NOMO-1 (cell line): ENCODE results near the gene B3GNT7.
A peak's percentile ranks its signal among the peaks of the same experiment; 100 is the strongest.
"Not testable (repeated sequence)": the region's sequence is repeated elsewhere in the genome, so short reads cannot be mapped to it uniquely, and the experiment has no call there.

ENCODE experiments used
- DNase-seq, 2 experiments: peaks; one replicate each; lab custom pipeline; 2025; ENCODE audit not compliant: unreplicated experiment in 2 of 2; lab: John Stamatoyannopoulos, UW

B3GNT7 gene

DNA sequence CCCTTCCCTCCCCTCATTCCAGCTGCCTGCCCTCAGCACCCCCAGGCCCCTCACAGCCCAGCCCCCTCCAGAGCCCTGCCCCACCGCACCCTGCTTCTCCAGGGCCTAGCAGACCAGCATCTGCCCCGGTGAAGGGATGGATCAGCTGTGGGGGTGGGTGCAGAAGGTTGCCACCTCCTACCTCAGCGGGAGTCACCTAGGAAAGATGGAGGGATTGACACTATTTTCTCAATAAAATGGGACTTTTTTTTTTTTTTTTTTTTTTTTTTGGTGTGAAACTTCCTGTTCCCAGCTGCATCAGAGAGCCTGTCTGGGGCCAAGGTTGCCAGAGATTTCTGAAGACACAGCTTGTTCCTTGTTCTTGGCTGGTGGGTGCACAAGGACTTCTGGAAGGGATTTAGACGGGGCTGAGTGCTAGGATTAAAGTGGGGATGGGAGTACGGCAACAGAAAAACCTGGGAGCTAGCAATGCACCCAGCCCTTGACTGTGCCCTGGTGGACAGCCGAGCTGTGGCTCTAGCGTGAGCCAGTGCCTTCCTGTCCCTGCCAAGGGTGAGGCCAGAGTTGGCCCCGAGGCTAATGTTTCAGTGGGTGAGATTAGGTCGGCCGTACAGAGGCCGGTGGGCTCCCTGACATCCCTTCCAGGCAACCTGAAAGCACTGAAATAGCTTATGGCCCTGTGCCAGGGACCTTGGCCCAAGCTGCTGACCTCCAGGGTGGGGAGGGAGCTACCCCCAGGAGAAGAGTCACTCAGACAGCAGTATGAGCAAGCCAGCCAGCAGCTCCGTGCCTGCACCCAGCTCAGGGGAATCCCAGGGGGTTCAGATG lies 4.6 kb downstream of the B3GNT7 start:
- DNase-seq: peak in 1 of 2 experiments; percentile 36

DNA sequence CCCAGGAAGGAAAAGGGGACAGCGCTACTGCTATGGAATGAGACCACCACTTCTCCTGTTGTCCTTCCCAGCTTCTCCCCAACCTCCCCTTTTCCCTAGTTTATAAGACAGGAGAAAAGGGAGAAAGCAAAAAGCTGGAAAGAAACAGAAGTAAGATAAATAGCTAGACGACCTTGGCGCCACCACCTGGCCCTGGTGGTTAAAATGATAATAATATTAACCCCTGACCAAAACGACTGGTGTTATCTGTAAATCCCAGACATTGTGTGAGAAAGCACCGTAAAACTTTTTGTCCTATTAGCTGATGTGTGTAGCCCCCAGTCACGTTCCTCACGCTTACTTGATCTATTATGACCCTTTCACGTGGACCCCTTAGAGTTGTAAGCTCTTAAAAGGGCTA lies 5.2 kb downstream of the B3GNT7 start:
- DNase-seq: not testable (repeated sequence)

- not testable (repeated sequence) for DNase-seq
Measured at GRCh38 chr2:231401101-231401500, 5.6 kb downstream of the B3GNT7 start.

DNA sequence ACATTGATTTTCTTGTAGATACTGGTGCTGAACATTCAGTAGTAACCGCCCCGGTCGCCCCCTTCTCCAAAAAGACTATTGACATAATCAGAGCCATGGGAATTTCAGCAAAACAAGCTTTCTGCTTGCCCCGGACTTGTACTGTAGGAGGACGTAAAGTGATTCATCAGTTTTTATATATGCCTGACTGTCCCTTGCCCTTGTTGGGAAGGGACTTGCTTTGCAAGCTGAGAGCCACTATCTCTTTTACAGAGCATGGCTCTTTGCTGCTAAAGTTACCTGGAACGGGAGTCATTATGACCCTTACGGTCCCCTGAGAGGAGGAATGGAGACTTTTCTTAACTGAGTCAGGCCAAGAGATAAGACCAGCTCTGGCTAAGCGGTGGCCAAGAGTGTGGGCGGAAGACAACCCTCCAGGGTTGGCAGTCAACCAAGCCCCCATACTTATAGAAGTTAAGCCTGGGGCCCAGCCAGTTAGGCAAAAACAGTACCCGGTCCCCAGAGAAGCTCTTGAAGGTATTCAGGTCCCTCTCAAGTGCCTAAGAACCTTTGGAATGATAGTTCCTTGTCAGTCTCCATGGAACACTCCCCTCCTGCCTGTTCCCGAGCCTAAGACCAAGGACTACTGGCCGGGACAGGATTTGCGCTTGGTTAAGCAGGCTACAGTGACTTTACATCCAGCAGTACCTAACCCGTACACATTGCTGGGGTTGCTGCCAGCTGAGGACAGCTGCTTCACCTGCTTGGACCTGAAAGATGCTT lies 8.1 kb downstream of the B3GNT7 start:
- DNase-seq: not testable (repeated sequence)

DNA sequence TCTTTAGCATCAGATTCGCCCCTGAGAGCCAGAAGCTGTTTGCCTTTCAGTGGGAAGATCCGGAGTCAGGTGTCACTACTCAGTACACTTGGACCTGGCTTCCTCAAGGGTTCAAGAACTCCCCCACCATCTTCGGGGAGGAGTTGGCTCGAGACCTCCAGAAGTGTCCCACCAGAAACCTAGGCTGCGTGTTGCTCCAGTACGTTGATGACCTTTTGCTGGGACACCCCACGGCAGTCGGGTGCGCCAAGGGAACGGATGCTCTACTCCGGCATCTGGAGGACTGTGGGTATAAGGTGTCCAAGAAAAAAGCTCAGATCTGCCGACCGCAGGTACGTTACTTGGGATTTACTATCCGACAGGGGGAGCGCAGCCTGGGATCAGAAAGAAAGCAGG lies 8.7 kb downstream of the B3GNT7 start:
- not testable (repeated sequence) for DNase-seq

DNA sequence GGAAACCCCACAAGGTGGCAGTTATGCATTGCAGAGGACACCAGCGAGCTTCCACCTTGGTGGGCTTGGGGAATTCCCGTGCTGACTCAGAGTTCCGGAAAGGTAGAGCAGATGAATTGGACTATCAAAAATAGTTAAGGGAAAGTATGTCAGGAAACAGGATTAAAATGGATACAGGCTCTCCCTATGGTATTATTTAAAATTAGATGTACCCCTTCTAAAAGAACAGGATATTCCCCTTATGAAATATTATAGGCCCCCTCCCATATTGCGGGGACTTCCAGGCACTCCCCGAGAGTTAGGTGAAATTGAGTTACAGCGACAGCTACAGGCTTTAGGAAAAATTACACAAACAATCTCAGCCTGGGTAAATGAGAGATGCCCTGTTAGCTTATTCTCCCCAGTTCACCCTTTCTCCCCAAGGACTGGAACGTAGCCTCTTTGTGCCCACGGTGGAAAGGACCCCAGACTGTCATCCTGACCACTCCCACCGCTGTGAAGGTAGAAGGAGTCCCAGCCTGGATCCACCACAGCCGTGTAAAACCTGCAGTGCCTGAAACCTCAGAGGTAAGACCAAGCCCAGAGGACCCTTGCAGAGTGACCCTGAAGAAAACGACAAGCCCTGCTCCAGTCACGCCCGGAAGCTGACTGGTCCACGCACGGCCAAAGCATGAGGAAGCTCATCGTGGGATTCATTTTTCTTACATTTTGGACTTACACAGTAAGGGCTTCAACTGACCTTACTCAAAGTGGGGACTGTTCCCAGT lies 10.3 kb downstream of the B3GNT7 start:
- DNase-seq: not testable (repeated sequence)

DNA sequence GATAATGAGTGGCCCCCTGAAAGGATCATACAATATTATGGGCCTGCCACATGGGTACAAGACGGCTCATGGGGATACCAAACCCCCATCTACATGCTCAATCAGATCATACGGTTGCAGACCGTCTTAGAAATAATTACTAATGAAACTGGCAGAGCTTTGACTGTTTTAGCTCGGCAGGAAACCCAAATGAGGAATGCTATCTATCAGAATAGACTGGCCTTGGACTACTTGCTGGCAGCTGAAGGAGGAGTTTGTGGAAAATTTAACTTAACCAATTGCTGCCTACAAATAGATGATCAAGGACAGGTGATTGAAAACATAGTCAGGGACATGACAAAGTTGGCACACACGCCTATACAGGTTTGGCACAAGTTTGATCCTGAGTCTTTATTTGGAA lies 12.2 kb downstream of the B3GNT7 start:
- DNase-seq: not testable (repeated sequence)

GRCh38 chr2:231408304-231408703 lies 12.8 kb downstream of the B3GNT7 start:
- DNase-seq: not testable (repeated sequence)

GRCh38 chr2:231409776-231410175 lies 14.3 kb downstream of the B3GNT7 start:
- DNase-seq: no peak

GRCh38 chr2:231410293-231411004 lies 14.9 kb downstream of the B3GNT7 start:
- DNase-seq: no peak

- no peak for DNase-seq
Measured at GRCh38 chr2:231411237-231411636, 15.7 kb downstream of the B3GNT7 start.

DNA sequence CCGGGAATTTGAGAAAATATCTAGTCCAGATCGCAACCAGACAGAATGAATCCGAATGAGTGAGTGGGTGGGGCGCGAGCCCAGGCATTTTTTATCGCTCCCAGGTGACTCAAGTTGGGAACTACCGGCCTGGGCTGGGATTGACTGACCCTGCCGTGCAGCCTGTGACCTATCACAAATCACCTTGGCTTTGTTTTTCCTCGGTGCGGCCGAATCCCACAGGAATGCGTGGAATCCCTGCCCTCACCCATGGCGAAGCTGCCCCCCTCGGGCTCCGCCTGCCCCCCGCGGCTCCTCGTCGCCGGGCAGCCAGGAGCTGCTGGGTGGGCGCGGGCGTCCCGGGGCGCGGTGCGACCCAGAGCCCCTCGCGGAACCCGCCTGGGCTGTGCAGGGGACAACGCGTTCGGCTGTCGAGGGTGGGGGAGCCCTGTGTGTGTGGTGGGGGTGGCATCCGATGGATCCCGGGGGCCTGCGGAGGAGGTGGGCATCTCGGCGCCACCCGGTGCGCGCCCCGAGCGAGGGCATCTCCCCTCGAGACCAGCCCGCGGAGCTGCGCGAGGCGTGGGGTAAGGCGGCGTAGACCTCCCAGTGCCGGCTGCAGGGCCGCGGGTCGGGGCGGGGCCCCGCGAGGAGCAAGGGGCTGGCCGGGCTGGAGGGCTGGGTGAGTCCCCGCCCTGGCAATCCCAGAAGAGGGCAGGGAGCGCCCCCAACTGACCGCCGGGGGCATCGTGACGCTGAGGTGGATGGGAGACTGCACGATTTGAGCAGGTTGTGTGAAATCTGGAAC lies 16.5 kb downstream of the B3GNT7 start:
- peak; percentile 80 to 82 for DNase-seq

GRCh38 chr2:231412618-231412963 lies 17.1 kb downstream of the B3GNT7 start:
- no peak for DNase-seq

DNA sequence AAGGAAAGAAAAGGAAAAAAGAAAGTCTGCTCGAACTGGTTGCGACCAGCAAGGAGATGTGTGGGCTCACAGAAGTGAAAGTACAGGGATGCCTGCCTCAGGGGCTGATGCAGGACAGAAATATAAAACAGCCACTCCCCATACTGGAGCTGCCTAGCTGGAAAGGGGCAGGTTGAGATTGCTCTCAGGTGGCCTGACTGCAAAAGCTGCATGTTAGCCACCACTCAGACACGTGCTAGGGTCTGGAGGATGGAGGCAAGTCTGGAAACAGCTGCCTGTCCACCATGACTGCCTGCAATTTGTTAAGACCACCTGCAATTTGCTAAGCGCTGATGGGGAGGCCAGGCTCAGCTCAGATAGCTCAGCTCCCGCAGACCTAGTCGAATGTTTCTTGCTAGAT lies 17.9 kb downstream of the B3GNT7 start:
- DNase-seq: no peak

GRCh38 chr2:231413921-231414476 lies 18.5 kb downstream of the B3GNT7 start:
- DNase-seq: no peak

GRCh38 chr2:231415029-231415428 lies 19.5 kb downstream of the B3GNT7 start:
- no peak for DNase-seq

GRCh38 chr2:231418820-231419640 lies 23.5 kb downstream of the B3GNT7 start:
- no peak for DNase-seq

DNA sequence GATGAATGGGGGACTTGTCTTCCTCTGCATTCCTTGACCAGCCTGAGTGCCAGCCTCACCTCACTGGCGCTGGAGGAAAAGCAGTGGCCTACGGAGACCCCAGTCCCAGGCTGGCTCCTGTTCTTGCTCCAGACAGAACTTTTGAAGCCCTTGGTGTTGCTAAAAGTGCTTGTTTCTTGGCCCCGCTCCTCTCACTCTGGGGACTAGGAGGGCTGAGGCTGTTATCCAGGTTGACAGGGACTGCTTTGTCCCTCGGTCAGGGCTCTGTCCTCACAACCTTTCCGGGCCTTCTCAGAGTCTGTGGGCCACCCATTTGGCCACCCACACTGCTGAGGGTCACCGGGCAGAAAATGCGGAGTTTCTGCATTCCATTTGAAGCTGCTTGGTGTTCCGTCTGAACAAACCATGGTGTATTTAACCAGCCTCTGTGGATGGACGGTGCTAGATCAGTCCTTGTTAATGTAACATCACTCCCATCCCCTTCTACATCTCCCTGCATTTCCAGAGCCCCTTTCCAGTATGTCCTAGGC lies 25.6 kb downstream of the B3GNT7 start:
- no peak for DNase-seq
